Subcutaneous preadipocyte (primary cell): ENCODE measurements around the gene NFATC2IP. TPM values are rescaled to one million over a fixed set of nuclear protein-coding genes. Genes with fewer than 3 reads are reported as not detected.

Experiments used
- total RNA-seq: library from RNA; depleted of rRNA; stranded (reverse); fragments of >200 nt; gene quantifications from 2 replicates; pipeline ENCODE4 v1.2.3, GENCODE V29; 2012

The NFATC2IP gene
- total RNA-seq: 20.2 and 29.3 TPM in 2 replicates

GRCh38 chr16:28950648-28951409 lies at the start of gene NFATC2IP:
Gene NFATC2IP (plus strand): TSS chr16:28950937. CDS start chr16:28951012, 75 bp downstream.

GRCh38 chr16:28924762-28925385 lies 25.9 kb upstream of the NFATC2IP start, which contains the start of gene RABEP2:
Gene RABEP2 (minus strand): TSS chr16:28925238. CDS start chr16:28925163, 75 bp downstream.

GRCh38 chr16:28931801-28932225 lies 18.9 kb upstream of the NFATC2IP start, which contains the start of gene CD19:
Gene CD19 (plus strand): TSS chr16:28931971. CDS start chr16:28932001, 30 bp downstream.

GRCh38 chr16:28974437-28975157 lies 23.9 kb downstream of the NFATC2IP start, which contains the start of gene SPNS1:
Gene SPNS1 (plus strand): TSS chr16:28974778. CDS start chr16:28975152, 374 bp downstream.

GRCh38 chr16:28984619-28985135 lies 33.9 kb downstream of the NFATC2IP start, which contains the start of gene LAT:
Gene LAT (plus strand): TSS chr16:28985052. CDS start chr16:28985418, 366 bp downstream.

Other genes starting within 250 kb of the NFATC2IP start
- 112 and 118 TPM in 2 replicates for gene EIF3C, start 239.5 kb upstream of the NFATC2IP start, total RNA-seq
- gene NPIPB9, start 199.2 kb upstream of the NFATC2IP start, total RNA-seq: 2.2 and 2.7 TPM in 2 replicates
- gene ATXN2L, start 127.9 kb upstream of the NFATC2IP start, total RNA-seq: 42.6 and 50.2 TPM in 2 replicates
- gene TUFM, start 104.6 kb upstream of the NFATC2IP start, total RNA-seq: 125 and 139 TPM in 2 replicates
- 10.7 and 19.4 TPM in 2 replicates for gene SH2B1, start 87.1 kb upstream of the NFATC2IP start, total RNA-seq
- 0.20 and 0.37 TPM in 2 replicates for gene ATP2A1, start 72.4 kb upstream of the NFATC2IP start, total RNA-seq
- 17.3 and 20.5 TPM in 2 replicates for gene RABEP2, start 25.7 kb upstream of the NFATC2IP start, total RNA-seq
- gene CD19, start 19.0 kb upstream of the NFATC2IP start, total RNA-seq: not detected in 2 replicates
- 35.3 and 43.0 TPM in 2 replicates for gene SPNS1, start 23.8 kb downstream of the NFATC2IP start, total RNA-seq
- gene LAT, start 34.1 kb downstream of the NFATC2IP start, total RNA-seq: 0.37 and 1.2 TPM in 2 replicates